GM23248 (cell line): Measurements from ENCODE around the gene PHYH. TPM values are rescaled to one million over a fixed set of nuclear protein-coding genes. Genes with fewer than 3 reads are reported as not detected.

Experiments used
- DNase-seq: peaks from one replicate; pipeline ENCODE4 v3.0.0-alpha.2; 2015
- H2AFZ ChIP-seq: fragments of 200-600 bp; sonication (generic); 2 replicates; pipeline ENCODE4 v1.6.1; 2016; ENCODE audit warnings: antibody characterized with exemption
- H3F3A ChIP-seq: fragments of 200-600 bp; sonication (generic); 2 replicates; pipeline ENCODE4 v1.6.1; 2016; ENCODE audit warnings: mild to moderate bottlenecking, antibody characterized with exemption, mixed run types; ENCODE audit not compliant: insufficient read depth
- H3K27ac ChIP-seq: fragments of 200-600 bp; sonication (generic); 2 replicates; pipeline ENCODE4 v1.5.1; 2016; ENCODE audit warnings: mild to moderate bottlenecking
- H3K27me3 ChIP-seq: fragments of 200-600 bp; sonication (generic); replicated peaks from 2 replicates; pipeline ENCODE4 v1.6.1; 2016; ENCODE audit warnings: mild to moderate bottlenecking; ENCODE audit not compliant: insufficient read depth
- H3K36me3 ChIP-seq: fragments of 200-600 bp; sonication (generic); 2 replicates; pipeline ENCODE4 v1.6.1; 2016; ENCODE audit warnings: low read depth, mild to moderate bottlenecking
- H3K4me1 ChIP-seq: fragments of 200-600 bp; sonication (generic); 2 replicates; pipeline ENCODE4 v1.6.1; 2016; ENCODE audit warnings: mild to moderate bottlenecking; ENCODE audit not compliant: insufficient read depth
- H3K4me2 ChIP-seq: fragments of 200-600 bp; sonication (generic); one replicate; pipeline ENCODE4 v1.6.1; 2016; ENCODE audit warnings: mild to moderate bottlenecking; ENCODE audit not compliant: unreplicated experiment
- H3K4me3 ChIP-seq: fragments of 200-600 bp; sonication (generic); 2 replicates; pipeline ENCODE4 v1.5.1; 2016; ENCODE audit warnings: mild to moderate bottlenecking
- H3K79me2 ChIP-seq: fragments of 200-600 bp; sonication (generic); 2 replicates; pipeline ENCODE4 v1.6.1; 2016; ENCODE audit warnings: mild to moderate bottlenecking; ENCODE audit not compliant: insufficient read depth
- H3K9ac ChIP-seq: fragments of 200-600 bp; sonication (generic); 2 replicates; pipeline ENCODE4 v1.6.1; 2016; ENCODE audit warnings: mild to moderate bottlenecking
- H3K9me2 ChIP-seq: fragments of 200-600 bp; sonication (generic); 2 replicates; pipeline ENCODE4 v1.6.1; 2016; ENCODE audit warnings: mixed run types, mild to moderate bottlenecking, moderate library complexity; ENCODE audit not compliant: insufficient read depth
- H3K9me3 ChIP-seq: fragments of 200-600 bp; sonication (generic); one replicate; pipeline ENCODE4 v1.6.1; 2017; ENCODE audit warnings: low read depth
- H4K20me1 ChIP-seq: fragments of 200-600 bp; sonication (generic); 2 replicates; pipeline ENCODE4 v1.6.0; 2016; ENCODE audit not compliant: insufficient read depth
- EZH2 ChIP-seq: fragments of 200-600 bp; sonication (generic); IDR thresholded peaks from 2 replicates; pipeline ENCODE4 v1.6.1; 2018; ENCODE audit warnings: antibody characterized with exemption, mild to moderate bottlenecking; ENCODE audit not compliant: insufficient read depth, poor library complexity, severe bottlenecking
- EZH2phosphoT487 ChIP-seq: fragments of 200-600 bp; sonication (generic); IDR thresholded peaks from 2 replicates; pipeline ENCODE4 v1.6.1; 2018; ENCODE audit warnings: antibody characterized with exemption, moderate library complexity, mild to moderate bottlenecking, low read depth; ENCODE audit not compliant: insufficient read depth
- WGBS, 2 experiments: methylation state at CpG; one replicate each; pipeline ENCODE4 v1.1.6; 2015 to 2017; ENCODE audit warnings: low lambda C conversion rate in 2 of 2, low coverage in 1 of 2; ENCODE audit errors: missing lambda C conversion rate in 2 of 2; 5-methylcytosine and 5-hydroxymethylcytosine counted together
- in situ Hi-C: fragments of 300-500 bp; cut with MboI; formaldehyde crosslinking; loops from 2 replicates; pipeline ENCODE4 v1.15.0; 2020
- polyA plus RNA-seq: library from polyadenylated mRNA; unstranded; fragments of >200 nt; fragmentation: Nextera tagmentation; extraction: Ambion mirVana; gene quantifications from 2 replicates; pipeline ENCODE4 v1.2.1, GENCODE V29; 2016
- total RNA-seq: library from RNA; depleted of rRNA; stranded (reverse); fragments of >200 nt; shearing (Covaris generic); gene quantifications from 2 replicates; pipeline ENCODE4 v1.2.3, GENCODE V29; 2014

The PHYH gene
- total and polyA plus RNA-seq, 2 experiments from 2014 or later, result 19.1 to 29.7 TPM

GRCh38 chr10:13347043-13347499, 47.2 kb upstream of the PHYH start:
- peak overlapping the region; percentile 88 for H3K4me3 ChIP-seq
- WGBS, 2 experiments, result 1 to 3% methylated on average over 23 to 46 of the region's 47 CpGs
- H3K36me3 ChIP-seq, result no peaks in the 10 kb centered on the region
- H3K4me2 ChIP-seq, result peak overlapping the region; percentile 87
- H2AFZ ChIP-seq, result peak overlapping the region; percentile 61
- peaks cover 21% of the 10 kb centered on the region for H3F3A ChIP-seq
- no peaks in the 10 kb centered on the region for H3K9me3 ChIP-seq
- in situ Hi-C loops, result no loop called here
- H3K9me2 ChIP-seq, result no peaks in the 10 kb centered on the region
- TF ChIP-seq EZH2phosphoT487, result no peak
- TF ChIP-seq EZH2, result no peak
- peak; percentile 77 for DNase-seq
- 0 out of 2 replicates have a peak, but pooled peaks cover 2% of the 10 kb centered on the region for H3K4me1 ChIP-seq
- H3K79me2 ChIP-seq, result peaks cover 49% of the 10 kb centered on the region
- H3K27ac ChIP-seq, result peak overlapping the region; percentile 77
- peak overlapping the region; percentile 97 for H3K9ac ChIP-seq
- peaks cover 7% of the 10 kb centered on the region; the same call in 1 of the 2 replicates for H3K27me3 ChIP-seq
- no peaks in the 10 kb centered on the region for H4K20me1 ChIP-seq

DNA sequence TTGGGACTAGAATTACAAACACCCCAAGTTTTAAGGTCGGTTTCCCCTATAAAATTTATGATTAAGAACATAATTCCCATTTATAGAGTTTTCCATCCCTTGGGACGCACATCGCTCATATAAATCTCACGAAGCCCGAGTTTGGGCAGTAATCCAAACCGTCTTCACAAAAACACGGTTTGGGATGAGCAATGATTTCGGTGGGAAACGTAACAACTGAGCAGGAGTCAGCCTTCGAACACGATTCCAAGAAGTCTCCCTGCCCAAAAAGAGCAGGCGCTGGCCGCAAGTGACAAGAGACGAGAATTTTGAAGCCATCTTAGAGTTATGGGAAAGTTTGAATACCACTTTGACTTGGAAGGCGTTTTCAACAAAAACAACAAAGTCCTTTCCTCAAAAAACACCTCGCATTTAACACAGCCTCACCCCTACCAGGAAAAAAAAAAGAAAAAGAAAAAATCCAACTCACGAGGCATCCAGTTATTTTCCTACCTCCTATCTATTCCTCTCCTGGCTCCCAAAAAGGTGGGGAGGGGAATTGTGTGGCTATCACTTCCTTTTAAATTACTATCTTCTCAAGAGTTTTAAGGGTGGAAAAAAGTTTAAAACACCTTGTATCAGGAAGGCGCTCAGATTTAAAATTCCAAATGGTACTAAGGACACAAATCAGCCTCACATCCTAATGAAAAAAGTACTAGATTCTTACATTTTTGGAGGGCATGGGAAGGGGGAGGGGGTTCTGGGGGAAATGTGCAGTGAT, 46.6 kb upstream of the PHYH start:
- Histone ChIP-seq H3K4me2 (peak overlapping the region; percentile 87), H3F3A (peaks cover 21% of the 10 kb centered on the region), H3K9me3 (no peaks in the 10 kb centered on the region), H2AFZ (peak overlapping the region; percentile 61), H3K36me3 (no peaks in the 10 kb centered on the region), H3K9me2 (no peaks in the 10 kb centered on the region), H3K27ac (peak overlapping the region; percentile 77), H3K27me3 (peaks cover under 1% of the 10 kb centered on the region; the same call in 1 of the 2 replicates), H3K4me1 (0 out of 2 replicates have a peak, but pooled peaks cover 2% of the 10 kb centered on the region), H3K4me3 (peak overlapping the region; percentile 88), H4K20me1 (no peaks in the 10 kb centered on the region), H3K9ac (peak overlapping the region; percentile 97), H3K79me2 (peaks cover 55% of the 10 kb centered on the region)
- WGBS, 2 experiments, result 1 to 3% methylated on average over 18 of the region's 18 CpGs
- DNase-seq, result peak; percentile 90
- in situ Hi-C loops, result no loop called here
- TF ChIP-seq EZH2 (no peak), EZH2phosphoT487 (no peak)

GRCh38 chr10:13340626-13341376, 40.9 kb upstream of the PHYH start:
- Histone ChIP-seq H3K27ac (no peak overlapping the region), H3K79me2 (peaks cover 66% of the 10 kb centered on the region), H3K4me3 (no peak overlapping the region), H4K20me1 (no peaks in the 10 kb centered on the region), H3K4me1 (peaks cover 6% of the 10 kb centered on the region), H3K9me3 (no peaks in the 10 kb centered on the region), H3K4me2 (no peak overlapping the region), H3K9me2 (no peaks in the 10 kb centered on the region), H2AFZ (no peak overlapping the region), H3K27me3 (no peaks in the 10 kb centered on the region), H3K36me3 (peaks cover 3% of the 10 kb centered on the region; the same call in 1 of the 2 replicates), H3F3A (peaks cover 14% of the 10 kb centered on the region), H3K9ac (no peak overlapping the region)
- TF ChIP-seq EZH2 (no peak), EZH2phosphoT487 (no peak)
- WGBS, 2 experiments, result 90% methylated on average over 12 of the region's 12 CpGs
- no peak for DNase-seq
- in situ Hi-C loops, result no loop called here

DNA sequence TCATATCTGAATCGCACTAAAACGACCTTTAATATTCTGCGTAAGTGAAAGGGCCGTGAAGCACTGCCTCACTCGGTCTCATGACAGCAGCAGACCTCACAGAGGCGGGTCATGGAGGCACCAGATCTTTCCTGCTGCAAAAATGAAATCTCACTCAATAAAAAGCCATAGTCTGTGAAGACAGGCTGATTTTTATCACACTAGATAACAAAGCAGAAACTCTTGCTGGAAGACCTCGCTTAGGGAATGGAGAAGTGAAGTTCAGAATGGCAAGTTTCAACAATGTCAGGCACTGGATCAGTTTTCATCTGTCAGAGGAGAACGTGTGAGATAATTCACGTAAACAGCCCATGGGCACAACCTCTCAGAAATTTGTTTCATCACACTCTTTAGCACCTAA, 40.2 kb upstream of the PHYH start:
- H2AFZ ChIP-seq, result no peak overlapping the region
- no peak overlapping the region for H3K9ac ChIP-seq
- H3K9me3 ChIP-seq, result no peaks in the 10 kb centered on the region
- no peaks in the 10 kb centered on the region for H4K20me1 ChIP-seq
- peaks cover 3% of the 10 kb centered on the region; the same call in 1 of the 2 replicates for H3K36me3 ChIP-seq
- H3K4me2 ChIP-seq, result no peak overlapping the region
- no peaks in the 10 kb centered on the region for H3K27me3 ChIP-seq
- no peak overlapping the region for H3K4me3 ChIP-seq
- H3K27ac ChIP-seq, result no peak overlapping the region
- 78 to 84% methylated on average over 9 of the region's 9 CpGs for WGBS, 2 experiments
- no peaks in the 10 kb centered on the region for H3K9me2 ChIP-seq
- no peak for DNase-seq
- in situ Hi-C loops, result no loop called here
- H3F3A ChIP-seq, result peaks cover 13% of the 10 kb centered on the region; the same call in 1 of the 2 replicates
- peaks cover 59% of the 10 kb centered on the region for H3K79me2 ChIP-seq
- TF ChIP-seq EZH2, result no peak
- TF ChIP-seq EZH2phosphoT487, result no peak
- H3K4me1 ChIP-seq, result peaks cover 6% of the 10 kb centered on the region
